Frontal cortex (tissue), 4 donors: ENCODE measurements around the gene NEU3. TPM values are rescaled to one million over a fixed set of nuclear protein-coding genes. Genes with fewer than 3 reads are reported as not detected.
"Not testable (repeated sequence)": the region's sequence is repeated elsewhere in the genome, so short reads cannot be mapped to it uniquely, and the experiment has no call there.

ENCODE experiments used
- DNase-seq, 2 donors: peaks; one replicate each; pipeline ENCODE4 v3.0.0; 2012; ENCODE audit warnings: low spot score in 2 of 2
- FAIRE-seq: peaks from 2 replicates; lab custom pipeline; 2012; peaks lifted over from hg19 to GRCh38; lab: Jason Lieb, UNC
- total RNA-seq: library from RNA; depleted of rRNA; stranded (reverse); fragments of >200 nt; gene quantifications from one replicate; pipeline ENCODE4 v1.2.3, GENCODE V29; 2014
- donor health status: control.
- donor health status: control.
- donor health status: control.

NEU3 gene
- 15.1 TPM for total RNA-seq

- no peak for FAIRE-seq
- DNase-seq = peak; percentile 47 to 80
Measured at GRCh38 chr11:74988541-74989259, at the start of gene NEU3. TSS of gene NEU3 (plus strand) at chr11:74988933. CDS start at chr11:74989061, 128 bp downstream.

GRCh38 chr11:74941492-74941891 lies 47.2 kb upstream of the NEU3 start:
- FAIRE-seq = no peak
- DNase-seq = no peak

DNA sequence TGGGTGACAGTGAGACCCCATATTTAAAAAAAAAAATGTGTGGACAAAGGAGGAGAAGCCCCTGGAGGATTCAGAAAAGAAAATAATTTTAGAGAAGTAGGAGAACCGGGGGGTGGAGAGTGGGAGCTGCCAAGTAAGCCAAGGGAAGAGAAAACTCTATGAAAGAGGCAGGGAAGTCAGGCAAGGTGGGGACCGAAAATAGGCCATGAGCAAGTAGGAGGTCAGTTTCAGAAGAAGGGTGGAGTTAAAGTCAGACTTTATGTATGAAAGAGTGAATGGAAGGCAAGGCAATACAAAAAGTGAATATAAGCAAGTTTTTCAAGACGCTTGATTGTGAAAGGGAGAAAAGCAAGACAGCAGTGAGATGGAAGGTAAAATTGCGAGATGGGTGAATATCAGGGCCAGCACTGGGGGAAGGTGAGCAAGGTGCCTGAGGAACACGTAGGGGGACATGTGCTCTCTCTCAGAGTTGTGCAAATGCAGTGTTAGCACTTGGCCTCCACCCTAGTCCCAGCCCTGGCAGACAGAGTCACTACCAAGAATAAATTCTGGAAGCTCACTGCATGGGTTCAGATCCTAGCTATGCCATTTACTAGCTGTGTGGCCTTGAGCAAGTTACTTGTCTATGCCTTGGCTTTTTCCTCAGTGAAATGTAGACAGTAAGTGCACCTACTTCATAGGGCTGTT lies 46.5 kb upstream of the NEU3 start:
- DNase-seq = no peak
- no peak for FAIRE-seq

DNA sequence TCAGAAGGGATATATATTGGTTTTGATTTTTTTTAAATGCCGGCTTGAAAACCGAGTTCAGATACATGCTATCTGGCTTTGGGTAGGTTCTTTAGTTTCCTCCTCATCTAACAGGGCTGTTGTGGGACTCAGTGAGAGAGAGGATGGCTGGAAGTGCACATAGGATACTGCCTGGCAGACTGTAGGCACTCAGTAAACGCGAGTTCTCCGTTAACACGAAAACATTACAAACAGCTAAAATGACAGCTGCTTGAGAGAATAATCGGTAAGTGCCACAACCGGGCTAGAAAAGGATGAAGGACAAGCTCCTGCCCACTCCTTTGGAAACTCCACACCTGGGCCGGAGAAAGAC lies 40.2 kb upstream of the NEU3 start:
- no peak for FAIRE-seq
- DNase-seq = peak in 1 of 2 donors; percentile 27

GRCh38 chr11:74948898-74949752 lies 39.6 kb upstream of the NEU3 start, which contains the start of the genes SPCS2 and XRRA1:
TSS of gene SPCS2 (plus strand) at chr11:74949266. CDS start at chr11:74949286, 20 bp downstream.
TSS of gene XRRA1 (minus strand) at chr11:74949091. CDS start at chr11:74940878, 8,213 bp downstream.
- DNase-seq (peak; percentile 75 to 91), FAIRE-seq (peak; percentile 19)

DNA sequence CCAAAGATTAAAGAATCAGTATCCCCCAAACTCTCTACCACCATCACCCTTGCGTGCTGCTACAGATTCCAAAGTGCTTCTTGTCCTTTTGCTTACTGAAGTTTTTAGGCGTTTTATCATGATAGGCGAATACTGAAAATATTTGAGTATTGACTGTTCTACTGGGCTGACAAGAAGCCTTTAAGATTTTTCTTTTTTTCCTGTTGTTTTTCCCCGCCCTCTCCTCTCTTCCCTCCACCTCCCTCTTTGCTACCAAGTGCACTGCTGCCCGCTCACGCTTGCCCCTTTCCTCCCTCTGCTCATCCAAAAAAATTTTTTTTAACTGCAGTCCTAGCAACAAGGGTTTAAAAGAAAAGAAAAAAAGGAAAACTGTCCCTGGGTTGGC lies 39.0 kb upstream of the NEU3 start:
- DNase-seq (no peak), FAIRE-seq (no peak)

DNA sequence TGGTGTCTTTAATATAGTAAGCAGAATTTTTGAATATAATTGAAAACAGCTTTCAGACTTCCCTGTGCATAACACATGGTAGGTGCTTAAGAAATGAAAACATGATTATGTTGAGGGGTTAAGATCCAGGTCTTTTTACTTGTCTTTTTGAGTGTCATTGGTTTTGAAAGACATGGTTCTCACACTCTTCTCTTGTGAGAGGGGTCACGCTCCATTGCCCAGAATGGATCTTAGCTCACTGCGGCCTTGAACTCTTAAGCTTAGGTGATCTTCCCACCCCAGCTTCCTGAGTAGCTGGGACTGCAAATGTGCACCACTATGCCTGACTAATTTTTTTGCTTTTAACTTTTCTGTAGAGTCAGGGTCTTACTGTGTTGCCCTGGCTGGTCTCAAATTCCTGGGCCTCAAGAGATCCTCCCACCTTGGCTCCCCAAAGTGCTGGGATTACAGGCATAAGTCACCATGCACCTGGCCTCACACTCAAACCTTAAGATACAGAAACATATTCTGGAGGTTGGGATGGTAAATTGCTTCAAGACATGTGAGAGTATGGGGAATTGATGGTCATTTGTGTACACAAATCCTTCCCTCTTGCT lies 38.3 kb upstream of the NEU3 start:
- DNase-seq (no peak), FAIRE-seq (no peak)

DNA sequence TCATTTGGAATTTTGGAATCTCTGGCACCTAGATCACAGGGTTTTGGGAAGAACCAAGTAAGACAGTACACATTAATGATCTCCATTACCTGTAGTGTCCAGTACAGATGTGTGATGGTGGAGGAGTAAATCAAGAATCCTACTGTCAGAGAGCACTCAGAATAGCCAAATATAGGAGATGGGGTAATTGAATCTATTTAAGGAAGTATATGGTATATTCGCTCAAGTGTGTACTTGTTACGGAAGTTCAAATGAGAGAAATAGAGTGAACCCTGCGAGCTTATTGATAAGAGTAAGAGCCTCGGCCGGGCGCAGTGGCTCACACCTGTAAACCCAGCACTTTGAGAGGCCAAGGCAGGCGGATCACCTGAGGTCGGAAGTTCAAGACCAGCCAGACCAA lies 37.5 kb upstream of the NEU3 start:
- no peak for FAIRE-seq
- no peak for DNase-seq

- DNase-seq (no peak), FAIRE-seq (no peak)
Measured at GRCh38 chr11:74952752-74953151, 36.0 kb upstream of the NEU3 start.

DNA sequence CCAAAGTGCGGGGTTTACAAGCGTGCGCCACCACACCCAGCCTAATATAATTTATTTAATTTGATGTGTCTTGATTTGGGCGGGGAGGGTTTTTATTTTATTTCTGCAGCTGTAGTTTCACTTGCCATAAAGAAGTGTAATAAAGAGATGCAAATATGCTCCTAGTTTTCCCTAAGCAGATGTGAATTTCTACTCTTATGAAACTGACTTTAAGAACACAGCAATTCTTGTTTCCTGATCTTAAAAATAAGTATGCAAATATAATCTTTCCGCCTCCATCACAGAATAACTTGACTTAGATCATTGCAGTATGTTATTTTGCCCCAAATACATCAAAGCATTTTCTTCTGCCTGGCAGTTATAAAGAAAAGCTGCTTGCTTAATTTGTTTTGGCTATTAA lies 35.3 kb upstream of the NEU3 start:
- DNase-seq (no peak), FAIRE-seq (no peak)

DNA sequence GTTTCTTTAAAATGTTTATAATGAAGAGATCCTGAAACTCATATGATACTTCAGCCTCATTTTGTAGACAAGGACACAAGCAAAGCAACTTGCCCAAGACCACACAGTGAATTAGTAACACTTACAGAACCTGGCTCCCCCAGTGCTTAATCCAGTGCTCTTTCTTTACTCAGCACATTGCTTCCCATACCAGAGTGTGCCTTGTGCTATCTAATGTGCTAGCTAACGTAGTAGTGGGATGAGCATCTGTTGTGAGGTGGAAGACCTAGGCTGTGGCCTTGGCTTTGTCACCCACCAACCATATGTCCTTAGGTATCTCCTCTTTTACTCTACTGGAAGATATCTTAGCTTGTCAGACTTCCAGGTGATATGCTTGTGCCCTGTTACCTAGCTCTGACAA lies 34.5 kb upstream of the NEU3 start:
- no peak for DNase-seq
- no peak for FAIRE-seq

- FAIRE-seq = no peak
- no peak for DNase-seq
Measured at GRCh38 chr11:74956397-74957015, 32.2 kb upstream of the NEU3 start.

DNA sequence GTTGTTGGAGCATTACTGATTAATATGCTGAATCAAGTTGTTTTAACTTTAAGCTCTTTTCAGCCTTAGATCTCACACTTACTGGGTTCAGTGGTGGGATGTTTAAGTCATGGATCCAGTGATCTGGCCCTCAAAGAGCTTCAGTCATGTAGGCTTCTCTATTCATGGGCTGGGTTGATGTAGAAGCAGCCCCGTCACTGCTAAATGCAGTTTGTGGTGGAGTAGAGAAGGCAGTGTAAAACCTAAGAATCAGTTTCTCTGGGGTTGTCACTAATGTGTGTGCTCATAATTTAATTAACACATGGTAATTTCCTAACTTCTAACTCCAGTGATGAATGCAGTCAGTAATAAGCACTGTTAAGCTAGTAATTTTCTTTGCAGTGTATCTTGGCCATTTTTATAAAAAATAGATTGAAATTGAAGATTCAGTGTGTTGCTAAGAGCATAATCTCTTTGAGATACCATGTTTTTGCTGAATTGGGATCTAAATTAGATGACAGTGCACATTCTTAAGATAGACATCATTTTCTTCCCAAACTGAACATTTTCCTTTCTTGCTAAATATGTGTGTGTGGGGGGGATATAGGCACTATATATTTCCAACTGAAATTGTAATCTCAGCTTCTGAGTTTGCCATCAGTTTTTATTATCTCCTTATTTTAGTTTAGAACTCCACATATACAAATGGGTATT lies 30.6 kb upstream of the NEU3 start:
- DNase-seq = no peak
- no peak for FAIRE-seq

DNA sequence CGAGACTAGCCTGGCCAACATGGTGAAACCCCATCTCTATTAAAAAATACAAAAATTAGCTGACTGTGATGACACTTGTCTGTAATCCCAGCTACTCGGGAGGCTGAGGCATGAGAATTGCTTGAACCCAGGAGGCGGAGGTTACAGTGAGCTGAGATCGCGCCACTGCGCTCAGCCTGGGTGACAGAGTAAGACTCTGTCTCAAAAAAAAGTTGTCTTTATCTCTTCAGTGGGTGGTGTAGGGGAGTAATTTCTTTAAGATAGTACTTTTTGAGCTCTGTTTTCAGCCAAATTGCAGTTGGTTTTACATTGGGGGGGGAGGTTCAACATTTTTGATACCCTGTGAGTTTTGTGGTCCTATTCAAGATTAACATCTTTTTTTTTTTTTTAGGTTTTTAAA lies 28.6 kb upstream of the NEU3 start:
- not testable (repeated sequence) for FAIRE-seq, DNase-seq

DNA sequence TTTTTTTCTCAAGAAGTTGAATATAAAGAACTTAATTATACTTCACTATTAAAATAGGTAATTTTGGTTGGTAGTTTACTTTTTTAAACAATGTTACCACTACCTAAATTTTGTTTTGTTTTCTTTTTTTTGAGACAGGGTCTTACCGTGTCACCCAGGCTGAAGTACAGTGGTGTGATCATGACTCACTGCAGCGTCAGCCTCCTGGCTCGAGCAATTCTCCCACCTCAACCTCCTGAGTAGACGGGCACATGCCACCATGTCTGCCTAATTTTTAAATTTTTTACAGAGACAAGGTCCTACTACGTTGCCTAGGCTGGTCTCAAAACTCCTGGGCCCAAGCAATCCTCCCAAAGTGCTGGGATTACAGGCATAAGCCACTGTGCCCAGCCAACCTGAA lies 22.1 kb upstream of the NEU3 start:
- FAIRE-seq = no peak
- DNase-seq = no peak

GRCh38 chr11:74970852-74971395 lies 17.8 kb upstream of the NEU3 start:
- FAIRE-seq (no peak), DNase-seq (no peak)

GRCh38 chr11:74971424-74971823 lies 17.3 kb upstream of the NEU3 start:
- FAIRE-seq (no peak), DNase-seq (no peak)

DNA sequence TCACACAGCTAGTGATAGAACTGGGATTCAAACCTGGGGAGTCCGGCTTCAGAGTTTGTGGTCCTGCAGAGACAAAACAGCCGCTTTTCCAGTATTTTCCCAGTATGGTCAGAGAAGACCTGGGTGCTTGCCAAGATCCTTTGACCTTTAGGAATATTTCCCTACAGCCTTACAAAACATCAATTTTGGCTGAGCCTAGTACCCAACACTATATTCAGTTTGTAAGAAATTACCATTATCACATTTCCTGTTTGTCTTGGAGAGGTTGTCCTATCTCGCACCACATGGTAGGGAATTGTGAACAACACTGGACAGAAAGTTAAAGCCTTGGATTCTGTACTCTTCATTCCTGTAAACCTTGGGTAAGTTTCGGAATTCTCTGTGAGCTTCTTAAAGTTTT lies 10.7 kb upstream of the NEU3 start:
- no peak for FAIRE-seq
- no peak for DNase-seq

- DNase-seq = no peak
- FAIRE-seq = no peak
Measured at GRCh38 chr11:74980634-74981033, 8.1 kb upstream of the NEU3 start.
